GM21390 (cell line): Measurements from ENCODE around the gene BMS1.
"Not testable (repeated sequence)": the region's sequence is repeated elsewhere in the genome, so short reads cannot be mapped to it uniquely, and the experiment has no call there.

ENCODE experiments used
- ATAC-seq: cut with Tn5 transposase; IDR thresholded peaks from one replicate; pipeline ENCODE4 v1.9.1; 2021; ENCODE audit not compliant: unreplicated experiment

BMS1 gene

DNA sequence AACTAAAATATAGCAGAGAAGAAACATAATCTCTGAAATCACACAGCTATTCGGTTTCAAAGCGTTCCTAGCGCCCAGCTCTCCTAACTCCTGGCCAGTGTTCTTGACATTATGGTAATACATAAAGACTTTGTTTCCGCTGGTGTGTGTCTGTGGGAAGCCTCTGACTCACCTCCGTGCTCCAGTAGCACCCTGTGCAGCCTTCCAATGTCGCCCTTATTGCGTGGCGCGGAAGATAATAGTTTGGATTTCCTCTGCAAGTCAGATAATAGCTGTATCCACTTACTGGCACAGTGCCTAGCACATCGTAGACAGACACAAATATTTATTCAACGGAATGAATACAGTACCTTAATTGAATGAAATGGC is 570 bp downstream of the BMS1 start:
- ATAC-seq = peak; percentile 1

DNA sequence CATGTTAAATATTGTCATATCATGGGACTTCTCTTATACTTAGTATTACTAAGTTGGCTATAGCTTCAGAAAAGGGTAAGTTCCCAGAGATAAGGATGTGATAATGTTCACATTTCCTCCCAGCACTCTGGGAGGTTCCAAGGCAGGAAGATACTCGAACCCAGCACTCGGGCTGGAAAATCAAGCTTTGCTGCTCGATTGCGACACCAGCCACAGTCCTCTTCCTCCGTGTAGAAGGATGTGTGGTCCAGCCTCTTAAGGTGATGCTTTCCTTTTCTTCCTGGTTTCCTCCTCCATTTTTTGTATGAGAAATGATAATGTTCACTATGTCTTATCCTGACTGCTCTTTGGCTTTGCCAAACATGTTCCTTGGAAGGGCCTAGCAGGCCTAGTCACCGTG is 3.2 kb downstream of the BMS1 start:
- ATAC-seq = no peak

DNA sequence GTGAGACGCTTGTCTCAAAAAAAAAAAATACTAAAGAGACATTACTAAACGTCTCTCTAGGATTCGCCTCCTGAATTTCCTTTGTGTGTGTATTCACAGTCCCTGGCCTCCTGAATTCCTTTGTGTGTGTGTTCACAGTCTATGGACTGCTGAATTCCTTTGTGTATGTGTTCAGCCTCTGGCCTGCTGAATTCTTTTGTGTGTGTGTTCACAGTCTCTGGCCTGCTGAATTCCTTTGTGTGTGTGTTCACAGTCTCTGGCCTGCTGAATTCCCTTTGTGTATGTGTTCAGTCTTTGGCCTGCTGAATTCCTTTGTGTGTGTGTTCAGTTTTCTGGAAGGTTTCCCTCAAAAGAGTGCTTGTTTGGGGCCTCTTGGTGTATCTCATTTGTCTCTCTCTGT is 8.2 kb downstream of the BMS1 start:
- ATAC-seq = no peak

DNA sequence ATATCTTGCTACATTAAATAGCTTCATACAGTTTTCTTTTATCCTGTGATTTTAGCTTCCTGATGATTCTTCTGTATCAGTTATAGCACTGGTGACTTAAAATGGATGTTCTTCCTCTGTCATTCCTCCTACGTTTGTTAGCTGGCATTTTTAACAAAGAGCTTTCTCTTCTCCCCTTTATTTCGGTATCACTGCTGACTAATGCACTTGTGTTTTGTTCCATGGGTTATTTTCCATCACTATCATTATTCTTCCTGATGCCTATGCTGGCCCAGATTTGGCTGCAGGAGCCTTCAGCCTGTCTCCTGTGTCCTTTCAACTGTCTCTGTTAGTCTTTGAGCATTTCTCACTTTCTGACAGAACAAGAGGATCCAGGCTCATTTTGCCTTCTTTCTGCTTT is 13.1 kb downstream of the BMS1 start:
- no peak for ATAC-seq

DNA sequence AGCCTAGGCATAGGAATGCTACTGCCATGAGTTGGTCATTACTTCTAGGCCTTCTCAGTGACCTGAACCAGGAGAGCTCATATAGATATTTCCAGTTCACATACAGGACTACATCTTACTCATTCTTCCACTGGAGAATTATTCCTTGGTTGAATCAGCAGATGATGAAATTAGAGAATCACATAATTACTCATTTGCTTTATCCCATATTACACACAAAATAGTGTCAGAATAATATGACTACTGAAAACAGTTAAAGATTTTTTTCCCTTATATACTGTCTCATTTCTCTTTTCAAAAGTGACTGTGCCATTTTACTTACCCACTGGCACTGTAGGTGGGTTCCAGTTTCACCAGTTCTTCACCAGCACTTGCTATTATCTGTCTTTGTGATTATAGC is 18.5 kb downstream of the BMS1 start:
- ATAC-seq = no peak

DNA sequence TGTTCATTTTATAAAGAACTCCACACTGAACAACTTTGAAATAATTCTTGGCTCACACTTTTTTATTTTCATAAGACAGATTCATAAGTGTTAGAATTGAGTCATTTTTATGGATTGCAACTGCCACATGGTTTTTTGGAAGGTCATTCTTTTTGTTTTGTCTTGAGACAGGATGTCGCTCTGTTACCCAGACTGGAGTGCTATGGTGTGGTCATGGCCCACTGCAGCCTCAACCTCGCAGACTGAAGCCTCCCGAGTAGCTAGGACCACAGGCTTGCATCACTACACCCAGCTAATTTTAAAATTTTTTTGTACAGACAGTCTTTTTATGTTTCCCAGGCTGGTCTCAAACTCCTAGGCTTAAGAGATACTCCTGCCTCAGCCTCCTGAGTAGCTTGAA is 20.3 kb downstream of the BMS1 start:
- ATAC-seq = no peak

DNA sequence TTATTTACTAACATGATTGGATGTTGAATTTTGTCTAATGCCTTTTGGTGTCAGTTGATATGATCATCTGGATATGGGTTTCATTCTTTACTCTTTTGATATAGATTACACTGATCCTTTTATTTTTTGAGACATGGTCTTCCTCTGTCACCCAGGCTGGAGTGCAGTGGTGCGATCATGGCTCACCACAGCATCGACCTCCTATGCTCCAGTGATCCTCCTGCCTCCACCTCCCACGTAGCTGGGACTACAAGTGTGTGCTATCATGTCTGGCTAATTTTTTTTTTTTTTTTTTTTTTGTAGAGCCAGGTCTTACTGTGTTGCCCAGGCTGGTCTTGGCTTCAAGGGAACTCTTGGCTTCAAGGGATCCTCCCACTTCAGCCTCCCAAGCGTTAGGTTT is 27.1 kb downstream of the BMS1 start:
- ATAC-seq = peak; percentile 47

DNA sequence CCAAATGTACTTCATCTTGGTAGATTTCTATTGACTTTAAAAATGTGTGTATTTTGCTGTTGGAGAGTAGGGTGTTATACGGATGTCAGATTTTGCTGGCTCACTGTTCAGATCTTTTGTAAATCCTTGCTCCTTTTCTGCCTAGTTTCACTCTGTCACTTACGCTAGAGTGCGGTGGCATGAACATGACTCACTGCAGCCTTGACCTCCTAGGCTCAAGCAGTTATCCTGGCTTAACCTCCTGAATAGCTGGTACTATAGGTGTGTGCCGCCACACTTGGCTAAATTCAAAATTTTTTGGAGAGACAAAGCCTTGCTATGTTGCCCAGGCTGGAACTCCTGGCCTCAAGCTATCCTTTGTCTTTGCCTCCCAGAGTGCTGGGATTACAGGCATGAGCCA is 29.4 kb downstream of the BMS1 start:
- ATAC-seq = no peak

DNA sequence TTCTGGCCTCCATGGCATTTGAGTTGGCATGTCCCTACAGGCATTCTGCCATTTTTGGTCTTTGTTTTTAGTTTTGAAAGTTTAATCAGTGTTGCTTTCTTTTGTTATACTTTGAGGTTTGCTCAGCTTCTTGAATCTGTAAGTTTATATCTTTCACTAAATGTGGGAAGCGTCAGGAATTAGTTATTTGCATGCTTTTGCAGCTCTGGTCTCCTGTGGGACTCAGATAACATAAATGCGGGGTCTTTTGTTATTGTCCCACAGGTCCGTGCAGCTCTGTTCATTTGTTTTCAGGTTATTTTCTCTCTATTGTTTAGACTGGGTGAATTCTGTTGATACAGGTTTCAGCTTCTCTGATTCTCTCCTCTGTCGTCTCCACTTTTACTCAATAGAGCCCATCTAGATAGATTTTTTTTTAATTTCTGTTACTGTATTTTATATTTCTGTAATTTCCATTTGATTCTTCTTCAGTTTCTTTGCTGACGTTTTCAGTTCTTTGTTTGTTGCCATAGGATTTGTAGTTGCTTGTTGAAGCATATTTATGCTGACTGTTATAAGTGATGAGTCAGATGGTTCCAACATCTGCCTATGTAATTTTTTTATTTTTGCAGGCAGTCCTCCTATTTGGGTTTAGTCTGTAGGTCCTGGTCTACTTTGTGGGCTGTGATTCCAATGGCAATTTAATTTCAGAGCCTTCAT is 31.5 kb downstream of the BMS1 start:
- not testable (repeated sequence) for ATAC-seq

DNA sequence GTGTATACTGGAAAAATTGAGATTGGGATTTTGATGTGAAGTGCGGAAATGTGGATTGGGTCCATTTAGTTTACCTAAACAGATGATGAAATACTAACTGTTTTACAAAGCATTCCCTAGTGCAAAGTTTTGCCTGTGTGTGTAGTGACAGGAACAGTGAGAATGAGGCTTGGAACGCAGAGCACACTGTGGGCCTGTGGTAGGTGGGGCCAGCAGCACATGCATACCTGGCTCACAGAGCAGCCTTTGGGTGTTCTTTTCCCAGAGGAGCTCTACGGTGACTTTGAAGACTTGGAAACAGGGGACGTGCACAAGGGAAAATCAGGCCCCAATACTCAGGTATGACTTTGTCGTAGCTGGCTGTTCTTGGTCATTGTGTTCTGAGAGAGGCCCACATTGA is 33.7 kb downstream of the BMS1 start:
- not testable (repeated sequence) for ATAC-seq

DNA sequence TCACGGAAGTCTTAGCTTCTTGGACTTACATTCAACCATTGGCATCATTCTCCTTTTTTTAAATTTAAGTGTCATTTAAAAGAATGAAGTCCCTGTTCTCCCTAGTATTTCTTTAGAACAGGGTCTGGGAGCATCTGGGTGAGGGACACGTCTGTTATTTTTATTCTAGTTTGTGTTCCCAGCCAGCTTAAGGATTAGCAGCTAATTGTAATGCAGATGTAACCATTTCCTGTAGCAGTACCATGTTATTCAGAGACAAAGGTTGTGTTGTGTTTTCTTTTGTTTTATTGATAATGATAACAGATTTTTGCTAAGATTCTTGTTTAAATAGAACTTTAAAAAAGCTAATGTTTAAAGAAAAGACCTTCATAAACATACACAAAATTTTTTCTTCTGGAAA is 34.3 kb downstream of the BMS1 start:
- no peak for ATAC-seq

DNA sequence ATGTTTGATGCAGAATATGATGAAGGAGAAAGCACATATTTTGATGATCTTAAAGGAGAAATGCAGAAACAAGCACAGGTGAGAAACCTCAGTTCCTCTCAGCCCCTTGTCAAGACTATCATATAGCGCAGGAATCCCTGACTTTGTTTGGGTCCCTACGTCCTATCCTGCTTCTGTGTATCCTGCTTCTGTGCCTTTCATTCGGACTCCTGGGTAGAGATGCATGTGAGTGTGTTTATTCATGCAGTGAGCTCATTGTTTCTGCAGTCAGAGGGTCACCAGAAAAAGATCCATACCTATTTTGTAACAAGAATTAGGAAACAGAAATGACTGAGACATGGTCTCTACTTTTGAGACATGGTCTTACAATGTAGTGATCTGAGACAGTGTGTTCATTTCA is 34.8 kb downstream of the BMS1 start:
- not testable (repeated sequence) for ATAC-seq

DNA sequence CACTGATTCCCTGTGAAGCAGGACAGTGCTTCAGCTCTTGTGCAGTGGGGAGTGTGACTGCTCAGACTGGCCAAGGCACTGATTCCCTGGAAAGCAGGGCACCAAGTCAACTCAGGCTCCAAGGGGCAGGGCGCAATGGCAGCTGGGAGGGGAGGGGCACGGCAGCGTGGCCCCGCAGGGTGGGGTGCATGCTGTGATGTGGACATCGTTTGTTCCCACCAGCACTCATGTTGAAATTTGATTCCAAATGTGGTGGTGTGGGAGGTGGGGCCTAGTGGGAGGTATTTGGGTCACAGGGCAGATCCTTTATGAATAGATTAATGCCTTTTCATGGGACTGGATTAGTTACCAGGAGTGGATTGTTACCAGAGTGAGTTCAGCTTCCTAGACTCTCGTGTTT is 44.2 kb downstream of the BMS1 start:
- not testable (repeated sequence) for ATAC-seq

DNA sequence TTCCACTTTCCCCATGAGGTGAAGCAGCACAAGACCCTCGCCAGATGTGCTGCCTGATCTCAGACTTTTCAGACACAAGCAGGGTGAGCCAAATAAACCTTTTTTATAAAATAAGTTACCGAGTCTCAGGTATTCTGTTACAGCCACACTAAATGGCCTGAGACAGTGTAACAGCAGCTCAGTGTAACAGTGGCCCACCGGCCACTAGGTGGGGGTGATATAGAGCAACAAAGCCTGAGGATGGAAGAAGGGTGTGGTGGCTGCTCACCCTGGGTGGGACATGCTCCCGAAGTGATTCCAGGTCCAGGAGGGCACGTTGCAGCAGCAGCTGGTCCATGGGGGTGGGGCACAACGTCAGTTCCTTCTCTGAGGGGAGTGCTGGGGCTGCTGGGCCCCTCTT is 44.6 kb downstream of the BMS1 start:
- ATAC-seq = no peak

DNA sequence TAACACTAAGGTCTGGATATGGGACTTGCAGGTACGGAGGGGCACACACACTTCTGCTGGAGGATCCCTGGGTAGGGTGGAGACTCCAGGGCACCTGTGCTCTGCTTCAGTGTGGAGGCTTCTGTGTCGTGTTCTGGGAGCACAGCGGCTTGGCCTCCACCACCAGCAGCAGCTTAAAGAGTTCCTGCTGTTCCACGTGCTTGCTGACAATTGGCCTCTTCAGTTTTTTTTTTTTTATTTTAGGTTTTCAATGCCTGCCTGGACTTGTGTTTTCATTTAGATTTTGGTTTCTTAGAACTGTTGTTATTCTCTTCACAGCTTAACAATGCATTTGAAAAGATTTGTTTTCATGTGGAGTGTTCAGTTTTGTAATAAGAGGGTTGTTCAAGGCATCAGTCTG is 45.8 kb downstream of the BMS1 start:
- ATAC-seq = not testable (repeated sequence)

DNA sequence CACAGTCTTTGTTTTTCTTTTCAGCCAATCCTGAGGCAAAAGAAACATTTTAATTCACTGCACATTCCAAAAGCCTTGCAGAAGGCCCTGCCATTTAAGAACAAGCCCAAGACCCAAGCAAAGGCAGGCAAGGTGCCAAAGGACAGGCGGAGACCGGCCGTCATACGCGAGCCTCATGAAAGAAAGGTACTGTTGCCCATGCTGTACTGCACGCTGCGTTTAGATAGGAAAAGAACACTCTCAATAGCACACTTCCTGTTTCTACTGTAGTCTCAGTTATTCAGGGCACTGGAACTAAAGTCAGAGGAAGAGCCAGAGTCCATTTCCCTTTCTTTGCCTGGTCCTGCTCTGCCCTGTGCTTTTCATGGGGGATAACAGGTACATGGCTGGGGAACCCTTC is 47.6 kb downstream of the BMS1 start:
- ATAC-seq = no peak

DNA sequence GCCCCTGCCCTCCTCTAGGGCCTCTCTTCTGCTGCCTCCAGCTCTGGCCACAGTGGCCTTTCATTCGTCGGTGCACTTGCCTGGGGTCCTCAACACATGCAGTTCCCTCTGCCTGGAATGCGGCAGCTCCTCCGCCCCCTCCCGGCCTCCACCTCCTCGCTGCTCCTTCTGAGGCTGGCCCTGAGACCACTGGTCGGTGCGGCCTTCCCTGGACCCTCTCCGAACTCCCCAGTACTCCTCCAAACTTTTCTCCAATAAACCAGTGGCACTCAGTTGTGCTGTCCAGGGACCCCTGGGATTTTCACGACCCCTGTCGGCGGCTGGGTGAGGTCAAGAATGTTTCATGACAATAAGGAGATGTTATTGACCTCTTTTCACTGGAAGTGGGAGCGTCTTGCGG is 53.5 kb downstream of the BMS1 start:
- no peak for ATAC-seq

DNA sequence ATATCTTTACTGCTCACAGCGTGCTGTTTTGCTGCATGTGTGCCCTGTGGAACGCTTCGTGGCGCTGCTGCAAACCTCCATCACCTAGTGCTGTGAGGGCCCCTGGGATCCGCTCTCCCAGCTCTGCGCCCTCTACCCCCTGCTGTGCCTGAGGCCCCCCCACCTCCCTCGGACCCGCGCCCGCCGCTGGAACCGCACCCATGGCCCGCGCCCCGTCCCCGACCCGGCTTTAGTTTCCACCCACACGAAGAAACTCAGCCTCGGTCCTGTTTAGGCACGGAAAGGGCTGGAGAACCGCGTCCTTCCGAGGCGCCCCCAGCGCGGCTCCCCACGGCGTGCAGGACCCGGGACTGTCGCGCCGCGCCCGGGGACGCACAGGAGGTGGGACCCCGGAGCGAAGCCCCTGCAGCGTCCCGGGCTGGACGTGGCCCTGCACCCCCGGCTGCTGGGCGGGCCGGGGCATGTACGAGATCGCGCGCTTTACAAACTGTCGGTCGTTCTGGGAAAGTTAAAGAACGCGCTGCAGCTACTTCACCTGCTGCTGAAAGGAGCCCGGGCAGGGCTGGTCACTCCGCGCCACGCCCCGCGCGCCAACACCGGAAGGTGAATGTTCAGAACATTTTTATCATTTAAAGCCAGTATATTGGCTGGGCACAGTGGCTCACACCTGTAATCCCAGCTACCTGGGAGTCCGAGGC is 54.3 kb downstream of the BMS1 start:
- ATAC-seq = no peak

DNA sequence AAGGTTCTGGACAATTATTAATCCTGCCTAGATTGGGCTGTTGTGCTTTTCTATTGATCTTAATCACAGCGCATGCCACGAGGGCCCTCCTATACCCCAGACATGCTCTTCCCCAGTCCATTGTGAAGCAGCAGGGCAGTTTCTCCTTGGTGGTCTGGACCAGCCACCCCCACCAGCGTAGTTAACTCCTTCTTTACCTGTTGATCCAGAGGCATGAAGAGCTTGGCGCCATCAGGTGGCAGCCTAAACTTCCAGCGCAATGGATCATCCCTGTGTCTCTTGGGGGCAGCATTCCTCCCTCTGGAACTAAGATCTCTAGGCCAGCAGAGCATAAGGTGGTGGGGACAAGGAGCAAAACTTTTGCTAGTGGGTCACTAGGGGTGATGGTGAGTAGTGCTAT is 62.2 kb downstream of the BMS1 start:
- ATAC-seq = not testable (repeated sequence)

DNA sequence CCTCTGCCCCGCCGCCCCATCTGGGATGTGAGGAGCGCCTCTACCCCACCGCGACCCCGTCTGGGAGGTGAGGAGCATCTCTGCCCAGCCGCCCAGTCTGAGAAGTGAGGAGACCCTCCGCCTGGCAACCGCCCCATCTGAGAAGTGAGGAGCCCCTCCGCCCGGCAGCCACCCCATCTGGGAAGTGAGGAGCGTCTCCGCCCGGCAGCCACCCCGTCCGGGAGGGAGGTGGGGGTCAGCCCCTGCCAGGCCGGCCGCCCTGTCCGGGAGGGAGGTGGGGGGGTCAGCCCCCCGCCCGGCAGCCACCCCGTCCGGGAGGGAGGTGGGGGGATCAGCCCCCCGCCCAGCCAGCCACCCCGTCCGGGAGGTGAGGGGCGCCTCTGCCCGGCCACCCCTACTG is 64.7 kb downstream of the BMS1 start:
- not testable (repeated sequence) for ATAC-seq

DNA sequence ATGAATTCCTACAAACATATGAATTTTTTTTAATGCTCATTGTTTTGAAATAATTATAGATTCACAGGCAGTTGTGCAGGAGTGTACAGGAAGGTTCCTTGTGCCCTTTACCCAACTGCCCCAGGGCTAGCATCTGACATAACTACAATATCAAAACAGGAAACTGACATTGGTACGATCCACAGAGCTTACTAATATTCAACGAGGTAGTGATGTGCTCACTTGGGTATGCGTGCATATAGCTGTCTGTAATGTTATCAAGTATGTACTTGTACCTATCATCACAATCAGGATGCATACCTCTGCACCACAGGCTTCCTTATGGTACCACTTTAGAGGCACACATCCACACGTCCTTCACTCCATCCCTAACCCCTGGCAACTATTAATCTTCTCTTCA is 68.3 kb downstream of the BMS1 start:
- no peak for ATAC-seq

DNA sequence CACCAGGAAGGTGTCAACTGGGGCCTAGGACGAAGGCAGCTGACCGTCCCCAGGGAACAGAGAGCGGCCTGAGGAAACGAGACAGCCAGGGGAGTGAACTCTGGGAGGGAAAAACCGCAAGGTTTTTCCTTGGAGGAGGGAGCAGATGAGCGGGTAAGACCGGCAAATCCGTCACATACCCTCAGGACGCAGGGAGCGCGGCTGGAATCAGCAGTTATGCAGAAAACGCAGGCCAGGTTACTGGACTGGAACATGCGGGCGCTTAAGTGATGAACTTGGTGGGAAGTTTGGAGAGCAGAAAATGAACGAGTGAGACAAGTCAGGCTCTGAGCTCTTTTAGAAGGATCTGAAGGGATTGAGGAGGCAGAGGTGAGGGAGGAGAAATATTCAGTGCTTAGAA is 76.7 kb downstream of the BMS1 start:
- ATAC-seq = no peak

DNA sequence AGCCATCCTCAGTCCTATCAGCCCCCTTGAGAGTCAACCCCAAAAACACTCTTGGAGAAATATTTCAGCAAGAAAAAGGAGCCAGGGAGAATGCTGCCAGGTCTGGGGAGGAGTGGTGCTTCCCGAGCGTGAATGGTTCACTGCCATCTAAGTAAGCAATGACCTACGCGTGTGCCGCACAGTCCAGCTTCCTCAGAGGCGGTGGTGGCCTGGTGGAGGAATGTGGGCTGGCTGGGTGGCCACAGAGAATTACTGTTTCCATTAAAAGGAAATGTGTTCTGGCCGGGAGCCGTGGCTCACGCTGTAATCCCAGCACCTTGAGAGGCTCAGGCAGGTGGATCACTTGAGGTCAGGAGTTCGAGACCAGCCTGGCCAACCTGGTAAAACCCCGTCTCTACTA is 77.4 kb downstream of the BMS1 start:
- not testable (repeated sequence) for ATAC-seq
